Liver (tissue), 9 donors: ENCODE results near the gene PRKN. TPM values are rescaled to one million over a fixed set of nuclear protein-coding genes. Genes with fewer than 3 reads are reported as not detected.

Experiments used
- DNase-seq: peaks from one replicate; pipeline ENCODE4 v3.0.0-alpha.2; 2017; ENCODE audit warnings: low spot score
- H3K27ac ChIP-seq, 2 donors: one replicate each; pipeline ENCODE4 v1.7.0; 2013; ENCODE audit warnings: inconsistent platforms in 2 of 2, low read length in 2 of 2, control low read depth in 1 of 2, low read depth in 1 of 2, mild to moderate bottlenecking in 1 of 2
- H3K27me3 ChIP-seq, 4 donors: one replicate each; pipeline versions ENCODE4 v1.6.1 to v1.7.0; 2013; ENCODE audit warnings: low read length in 3 of 4, inconsistent platforms in 1 of 4, mild to moderate bottlenecking in 1 of 4, moderate library complexity in 1 of 4; ENCODE audit not compliant: control insufficient read depth in 4 of 4, insufficient read depth in 4 of 4
- H3K36me3 ChIP-seq, 4 donors: one replicate each; pipeline versions ENCODE4 v1.6.1 to v1.7.0; 2013; ENCODE audit warnings: low read length in 3 of 4, mild to moderate bottlenecking in 3 of 4, low read depth in 1 of 4, moderate library complexity in 1 of 4; ENCODE audit not compliant: control insufficient read depth in 4 of 4, insufficient read depth in 3 of 4
- H3K4me1 ChIP-seq, 4 donors: one replicate each; pipeline versions ENCODE4 v1.6.1 to v1.7.0; 2013; ENCODE audit warnings: low read length in 3 of 4, mild to moderate bottlenecking in 3 of 4, moderate library complexity in 1 of 4; ENCODE audit not compliant: control insufficient read depth in 4 of 4, insufficient read depth in 4 of 4
- H3K4me3 ChIP-seq, 3 donors: one replicate each; pipeline versions ENCODE4 v1.6.1 to v1.7.0; 2013; ENCODE audit warnings: low read length in 3 of 3, control low read depth in 1 of 3, low read depth in 1 of 3, mild to moderate bottlenecking in 1 of 3
- H3K9ac ChIP-seq, 2 donors: one replicate each; pipeline ENCODE4 v1.7.0; 2013; ENCODE audit warnings: low read length in 2 of 2, mild to moderate bottlenecking in 2 of 2, moderate library complexity in 2 of 2, control low read depth in 1 of 2, low read depth in 1 of 2
- H3K9me3 ChIP-seq, 4 donors: one replicate each; pipeline versions ENCODE4 v1.6.1 to v1.7.0; 2013; ENCODE audit warnings: low read length in 3 of 4; ENCODE audit not compliant: control insufficient read depth in 4 of 4
- ATF3 ChIP-seq: IDR thresholded peaks from 2 replicates; pipeline ENCODE4 v1.6.1; 2016; ENCODE audit warnings: antibody characterized with exemption
- CTCF ChIP-seq: fragments of 150-350 bp; IDR thresholded peaks from 2 replicates; pipeline ENCODE4 v1.5.1; 2017; ENCODE audit warnings: improper control_type of control experiment, low read depth, low read length; ENCODE audit not compliant: missing input control
- EGR1 ChIP-seq, 2 donors: IDR thresholded peaks; 2 replicates each; pipeline ENCODE4 v1.6.1; 2016 to 2018; ENCODE audit warnings: antibody characterized with exemption in 2 of 2, low read depth in 2 of 2
- FOXA1 ChIP-seq: IDR thresholded peaks from 2 replicates; pipeline ENCODE4 v1.6.1; 2016; ENCODE audit warnings: antibody characterized with exemption
- FOXA2 ChIP-seq: IDR thresholded peaks from 2 replicates; pipeline ENCODE4 v1.6.1; 2016; ENCODE audit warnings: antibody characterized with exemption
- GABPA ChIP-seq, 2 donors: IDR thresholded peaks in 1 of 2; conservative IDR thresholded peaks in 1 of 2; 2 replicates each; pipeline ENCODE4 v1.6.1; 2016; ENCODE audit warnings: antibody characterized with exemption in 2 of 2, mild to moderate bottlenecking in 1 of 2, moderate library complexity in 1 of 2
- HNF4A ChIP-seq, 2 donors: conservative IDR thresholded peaks; 2 replicates each; pipeline ENCODE4 v1.6.1; 2016; ENCODE audit warnings: antibody characterized with exemption in 2 of 2, mild to moderate bottlenecking in 2 of 2
- HNF4G ChIP-seq: IDR thresholded peaks from 2 replicates; pipeline ENCODE4 v1.6.1; 2016; ENCODE audit warnings: antibody characterized with exemption
- JUND ChIP-seq, 2 donors: IDR thresholded peaks; 2 replicates each; pipeline ENCODE4 v1.6.1; 2016; ENCODE audit warnings: antibody characterized with exemption in 2 of 2
- MAX ChIP-seq: IDR thresholded peaks from 2 replicates; pipeline ENCODE4 v1.6.1; 2016; ENCODE audit warnings: antibody characterized with exemption
- NR2F2 ChIP-seq: IDR thresholded peaks from 2 replicates; pipeline ENCODE4 v1.6.1; 2016; ENCODE audit warnings: antibody characterized with exemption
- RAD21 ChIP-seq, 2 donors: IDR thresholded peaks; 2 replicates each; pipeline ENCODE4 v1.6.1; 2016; ENCODE audit warnings: antibody characterized with exemption in 2 of 2, mild to moderate bottlenecking in 2 of 2
- REST ChIP-seq: IDR thresholded peaks from 2 replicates; pipeline ENCODE4 v1.6.1; 2016; ENCODE audit warnings: antibody characterized with exemption, mild to moderate bottlenecking
- RXRA ChIP-seq, 2 donors: IDR thresholded peaks; 2 replicates each; pipeline ENCODE4 v1.6.1; 2017 to 2018; ENCODE audit warnings: antibody characterized with exemption in 2 of 2, mild to moderate bottlenecking in 1 of 2
- SP1 ChIP-seq: IDR thresholded peaks from 2 replicates; pipeline ENCODE4 v1.6.1; 2018; ENCODE audit warnings: antibody characterized with exemption, mild to moderate bottlenecking
- TAF1 ChIP-seq: conservative IDR thresholded peaks from 2 replicates; pipeline ENCODE4 v1.6.1; 2016; ENCODE audit warnings: antibody characterized with exemption, mild to moderate bottlenecking
- YY1 ChIP-seq: IDR thresholded peaks from 2 replicates; pipeline ENCODE4 v1.6.1; 2016; ENCODE audit warnings: antibody characterized with exemption, mild to moderate bottlenecking
- ZBTB33 ChIP-seq: IDR thresholded peaks from 2 replicates; pipeline ENCODE4 v1.6.1; 2016; ENCODE audit warnings: antibody characterized with exemption
- WGBS: extraction: QIAGEN DNeasy Blood & Tissue Kit; methylation state at CpG from one replicate; pipeline ENCODE4 v1.1.7; 2013; 5-methylcytosine and 5-hydroxymethylcytosine counted together
- polyA plus RNA-seq, 2 donors: library from polyadenylated mRNA; stranded (reverse) in 1 of 2; unstranded in 1 of 2; fragments of 200-250 nt in 1 of 2; fragments of >200 nt in 1 of 2; fragmentation: Nextera tagmentation in 1 of 2; extraction: Ambion mirVana in 1 of 2; gene quantifications; one replicate each; pipeline versions ENCODE4 v1.2.1 to v1.2.3, GENCODE V29; 2013 to 2015
- total RNA-seq, 2 donors: library from RNA; depleted of rRNA; stranded (reverse); fragments of >200 nt; gene quantifications; one replicate each; pipeline ENCODE4 v1.2.3, GENCODE V29; 2014
- donor health status: healthy.
- donor health status: healthy.
- donor health status: healthy.
- donor health status: healthy.
- donor health status: healthy.

PRKN gene
- total and polyA plus RNA-seq, 4 donors, result 0.47 to 4.1 (median 3.2) TPM

GRCh38 chr6:162562041-162562440 is 165.5 kb downstream of the PRKN start:
- 96% methylated on average over 3 of the region's 3 CpGs for WGBS
- DNase-seq, result no peak
- no peak for TF ChIP-seq ATF3
- no peak for TF ChIP-seq FOXA1
- TF ChIP-seq GABPA (IDR thresholded peaks at IDR 0.05 in 1 of 2, conservative IDR thresholded peaks at IDR 0.05 in 1 of 2), result no peak
- no peak for TF ChIP-seq HNF4G
- TF ChIP-seq ZBTB33, result no peak
- no peak for TF ChIP-seq EGR1 (IDR thresholded peaks at IDR 0.05; ENCODE audit: low read depth in 2 of 2)
- TF ChIP-seq SP1, result no peak
- no peak for TF ChIP-seq HNF4A (conservative IDR thresholded peaks at IDR 0.05)
- TF ChIP-seq RXRA (IDR thresholded peaks at IDR 0.05), result no peak
- no peak for TF ChIP-seq JUND (IDR thresholded peaks at IDR 0.05)
- TF ChIP-seq FOXA2, result no peak
- TF ChIP-seq REST, result no peak
- no peak for TF ChIP-seq MAX
- no peak for TF ChIP-seq NR2F2
- TF ChIP-seq CTCF, result no peak
- TF ChIP-seq TAF1, result no peak
- TF ChIP-seq RAD21 (IDR thresholded peaks at IDR 0.05), result no peak
- TF ChIP-seq YY1, result no peak
- Histone ChIP-seq H3K36me3 (peaks cover 0 to 2% (median 0%) of the 10 kb centered on the region in 4 donors), H3K27me3 (no peaks in the 10 kb centered on the region), H3K4me1 (no peaks in the 10 kb centered on the region), H3K27ac (no peak overlapping the region), H3K9ac (no peak overlapping the region), H3K9me3 (no peaks in the 10 kb centered on the region), H3K4me3 (no peak overlapping the region)
